Dedifferentiated amniotic fluid mesenchymal stem cell (primary cell): Measurements from ENCODE around the gene NETO2.

Experiments used
- DNase-seq: peaks from one replicate; pipeline ENCODE4 v3.0.0-alpha.2; 2016; ENCODE audit errors: extremely low spot score

Gene NETO2

DNA sequence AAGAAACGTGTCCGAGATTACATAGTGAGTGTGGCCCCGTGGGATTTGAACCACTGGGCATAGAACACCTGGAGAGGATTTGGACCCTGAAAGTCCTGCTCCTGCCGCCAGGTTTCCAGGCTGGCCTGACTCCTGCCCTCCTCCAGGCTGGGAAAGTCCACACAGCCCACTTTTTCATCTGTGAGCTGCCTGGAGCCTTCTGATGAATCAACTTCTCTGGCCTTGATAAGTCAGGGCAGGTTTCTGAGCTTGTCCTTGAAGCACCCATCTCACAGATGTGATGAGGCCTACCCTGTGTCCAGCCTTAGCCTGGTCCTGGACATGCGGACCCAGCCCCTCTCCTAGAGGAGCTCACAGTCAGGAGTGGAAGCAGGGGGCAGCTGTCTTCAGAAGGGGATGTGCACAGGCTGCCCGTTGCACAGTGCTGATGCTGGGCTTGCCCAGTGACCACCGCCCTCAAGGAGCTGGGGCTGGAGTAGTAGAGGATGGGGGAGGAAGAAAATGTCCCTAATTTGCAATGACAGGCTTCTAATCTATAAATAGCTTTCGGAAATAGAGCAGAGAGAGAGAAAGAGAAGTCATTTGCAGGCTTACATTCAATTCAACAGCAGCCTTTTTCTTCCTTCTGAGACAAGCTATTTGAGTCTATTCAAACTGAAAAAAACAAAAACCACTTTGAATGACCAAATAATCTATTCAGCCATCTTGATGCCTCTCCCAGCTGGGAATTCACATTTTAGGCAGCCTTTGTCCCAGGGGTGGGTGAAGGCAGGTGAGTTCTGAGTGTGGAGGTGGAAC lies 96.8 kb downstream of the NETO2 start:
- no peak for DNase-seq

DNA sequence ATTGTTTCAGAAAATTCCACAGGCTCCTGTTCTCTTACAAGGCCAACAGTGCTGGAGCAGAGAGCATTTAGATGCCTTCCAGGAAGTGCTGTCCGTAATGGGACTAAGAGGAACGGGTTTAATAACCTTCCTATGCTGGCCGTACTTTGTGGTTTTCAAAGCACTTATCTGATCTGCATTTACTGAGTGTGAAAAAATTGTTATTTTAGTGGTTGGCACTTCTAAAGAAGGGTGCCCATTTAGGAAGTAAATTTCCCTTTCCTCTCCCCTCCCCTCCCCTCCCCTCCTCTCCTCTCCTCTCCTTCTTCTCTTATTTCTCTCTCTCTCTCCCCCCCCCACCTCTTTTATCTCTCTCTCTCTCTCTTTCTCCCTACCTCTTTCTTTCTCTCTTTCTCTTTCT lies 98.3 kb downstream of the NETO2 start:
- no peak for DNase-seq

DNA sequence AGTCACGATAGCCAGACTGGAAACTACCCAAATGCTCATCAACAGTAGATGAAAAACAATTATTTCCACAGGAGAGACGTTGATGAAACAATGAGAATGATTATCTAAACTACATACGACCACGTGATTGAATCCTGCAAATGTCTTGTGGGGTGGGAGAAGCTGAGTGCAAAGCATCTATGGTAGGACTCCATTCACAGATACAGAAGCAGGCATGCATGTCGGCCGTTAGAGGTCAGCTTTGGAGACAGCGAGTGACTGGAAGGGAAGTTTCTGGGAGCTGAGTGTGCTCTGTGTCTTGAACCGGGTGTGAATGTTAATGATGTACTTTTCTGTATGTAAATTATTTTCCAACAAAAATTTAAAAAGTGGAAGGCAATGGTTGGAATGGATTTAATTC lies 98.7 kb downstream of the NETO2 start:
- no peak for DNase-seq

DNA sequence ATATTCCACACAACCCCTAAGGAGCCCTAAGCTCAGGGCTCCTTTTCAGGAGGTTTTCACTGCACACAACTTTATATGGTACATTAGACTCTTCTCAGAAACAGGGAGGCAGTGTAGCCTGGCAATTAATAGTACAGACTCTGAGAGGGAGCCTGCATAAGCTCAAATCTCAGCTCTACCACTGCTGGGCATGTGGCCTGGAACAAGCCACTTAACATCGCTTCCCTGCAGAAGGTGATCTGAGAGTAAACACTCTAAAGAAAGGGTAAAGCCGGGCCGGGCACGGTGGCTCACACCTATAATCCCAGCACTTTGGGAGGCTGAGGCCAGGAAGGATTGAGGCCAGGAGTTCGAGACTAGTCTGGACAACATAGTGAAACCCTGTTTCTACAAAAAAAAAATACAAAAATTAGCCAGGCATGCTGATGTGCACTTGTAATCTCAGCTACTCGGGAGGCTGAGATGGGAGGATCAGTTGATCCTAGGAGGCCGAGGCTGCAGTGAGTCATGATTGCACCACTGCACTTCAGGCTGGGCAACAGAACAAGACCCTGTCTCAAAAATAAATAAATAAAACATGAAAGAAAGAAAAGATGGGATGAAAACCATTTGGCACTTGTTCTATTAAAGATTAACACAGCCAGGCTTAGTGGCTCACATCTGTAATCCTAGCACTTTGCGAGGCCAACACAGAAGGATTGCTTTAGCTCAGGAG lies 99.6 kb downstream of the NETO2 start:
- DNase-seq = no peak

DNA sequence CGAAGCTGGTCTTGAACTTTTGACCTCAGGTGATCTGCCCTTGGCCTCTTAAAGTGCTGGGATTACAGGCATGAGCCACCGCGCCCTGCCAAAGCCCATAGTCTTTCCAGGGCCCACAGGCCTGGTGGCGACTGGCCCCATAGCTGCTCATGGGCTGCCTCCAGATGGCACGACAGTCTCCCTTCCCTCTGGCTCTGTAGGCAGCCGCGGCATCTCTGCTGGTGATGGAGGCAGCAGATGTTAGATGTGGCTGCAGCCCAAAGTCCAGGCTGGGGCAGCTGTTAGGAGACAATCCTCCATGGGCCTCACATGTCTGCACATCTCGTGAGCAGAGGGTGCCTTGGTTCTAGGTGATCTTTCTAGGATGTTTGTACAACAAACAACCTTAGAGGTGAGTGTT lies 100.5 kb downstream of the NETO2 start:
- DNase-seq = no peak

DNA sequence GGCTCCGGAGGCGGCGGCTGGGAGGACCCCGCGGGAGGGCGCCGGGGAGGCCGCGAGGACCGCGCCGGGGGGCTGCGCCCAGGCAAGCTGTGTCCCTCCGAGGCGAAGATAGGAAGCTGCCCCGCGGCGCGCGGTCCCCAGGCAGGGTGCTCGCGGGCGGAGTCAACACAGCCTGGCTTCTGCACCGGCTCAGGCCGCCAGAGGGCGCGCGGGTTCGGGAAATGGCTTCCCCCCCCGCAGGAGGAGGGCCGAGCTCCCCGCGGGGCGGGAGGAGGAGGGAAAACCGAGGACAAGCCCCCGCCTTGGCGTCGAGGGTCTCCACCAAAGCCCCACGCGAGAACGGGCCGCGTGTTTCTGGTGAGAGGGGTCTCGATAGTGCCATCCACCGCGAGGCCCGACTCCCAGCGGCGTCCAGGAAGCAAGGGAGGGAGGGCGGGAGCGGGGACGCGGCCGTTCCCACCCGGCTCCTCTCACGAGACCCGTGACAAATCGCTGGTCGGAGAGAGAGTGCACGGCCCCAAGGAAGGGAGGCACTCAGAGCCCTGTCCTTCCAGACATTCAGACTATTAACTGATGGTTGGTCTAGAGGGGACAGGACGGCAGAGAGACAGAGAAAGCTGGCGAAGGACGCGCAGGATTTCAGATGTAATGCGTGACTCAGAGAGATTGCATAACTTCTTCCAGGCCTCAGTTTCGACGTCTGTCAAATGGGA lies 105.8 kb downstream of the NETO2 start:
- DNase-seq = peak; percentile 74

DNA sequence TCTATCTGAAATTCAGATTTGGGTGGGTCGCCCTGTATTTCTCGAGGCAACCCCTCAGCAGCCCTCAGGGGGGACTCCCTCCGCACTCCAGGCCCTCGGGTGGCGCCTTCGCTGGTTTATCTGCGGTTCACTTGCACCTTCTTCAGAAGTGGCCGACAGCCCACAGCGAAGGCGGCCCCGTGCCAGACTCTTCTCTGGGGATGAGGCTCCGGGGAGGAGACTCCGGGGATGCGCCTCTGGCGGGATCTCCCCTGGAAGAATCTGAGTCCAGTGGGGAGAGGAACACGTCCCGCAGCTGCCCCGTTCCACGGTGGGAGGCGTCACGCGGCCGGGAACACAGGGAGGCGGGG lies 106.4 kb downstream of the NETO2 start:
- no peak for DNase-seq

DNA sequence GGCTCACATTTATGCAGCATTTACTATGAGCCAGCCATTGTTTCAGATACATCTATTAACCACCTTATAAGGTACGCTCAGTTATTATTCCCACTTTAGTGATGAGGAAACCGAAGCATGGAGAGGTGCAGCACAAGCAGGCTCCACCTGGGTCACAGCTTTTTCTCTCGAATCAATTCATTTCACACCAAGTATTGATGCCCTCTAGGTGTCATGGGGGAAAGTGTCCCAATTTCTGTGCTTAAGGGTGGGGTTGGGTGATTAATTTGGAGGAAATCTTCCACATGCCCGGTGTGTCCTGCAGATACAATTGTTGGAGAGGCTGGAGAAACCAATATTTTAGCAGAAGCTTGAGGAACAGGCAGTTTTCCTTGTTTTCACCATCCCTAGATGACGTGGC lies 107.5 kb downstream of the NETO2 start:
- DNase-seq = no peak

DNA sequence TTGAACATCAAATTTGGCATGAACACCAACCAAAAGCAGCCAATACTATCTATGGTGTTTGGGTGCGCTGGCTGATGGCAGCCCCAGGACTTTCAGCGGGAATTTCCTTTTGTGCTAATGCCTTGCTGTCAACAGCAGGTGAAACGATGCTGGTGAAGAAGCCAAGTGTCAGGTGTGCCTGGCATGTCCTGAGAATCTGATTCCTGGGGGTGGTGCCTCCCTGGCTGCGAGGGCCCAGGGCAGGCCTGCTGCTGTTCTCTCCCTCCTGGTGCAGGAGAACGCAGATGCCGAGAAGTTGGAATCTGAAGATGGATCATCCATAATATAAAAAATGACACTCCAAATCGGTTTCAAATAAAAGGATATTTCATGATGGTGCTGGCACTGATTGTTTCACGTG lies 108.3 kb downstream of the NETO2 start:
- no peak for DNase-seq

DNA sequence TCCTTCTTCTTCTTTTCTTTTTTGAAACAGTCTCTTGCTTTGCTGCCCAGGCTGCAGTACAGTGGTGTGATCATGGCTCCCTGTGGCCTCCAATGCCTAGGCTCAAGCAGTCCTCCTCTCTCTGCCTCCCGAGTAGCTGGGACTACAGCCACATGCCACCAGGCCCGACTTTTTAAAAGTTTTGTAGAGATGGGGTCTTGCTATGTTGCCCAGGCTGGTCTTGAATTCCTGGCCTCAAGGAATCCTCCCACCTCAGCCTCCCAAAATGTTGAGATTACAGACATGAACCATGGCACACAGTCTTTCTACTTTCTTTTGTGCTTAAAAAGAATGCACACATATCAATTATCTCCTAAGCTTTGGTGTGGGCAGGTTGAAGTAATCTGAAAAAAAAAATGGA lies 109.3 kb downstream of the NETO2 start:
- no peak for DNase-seq

DNA sequence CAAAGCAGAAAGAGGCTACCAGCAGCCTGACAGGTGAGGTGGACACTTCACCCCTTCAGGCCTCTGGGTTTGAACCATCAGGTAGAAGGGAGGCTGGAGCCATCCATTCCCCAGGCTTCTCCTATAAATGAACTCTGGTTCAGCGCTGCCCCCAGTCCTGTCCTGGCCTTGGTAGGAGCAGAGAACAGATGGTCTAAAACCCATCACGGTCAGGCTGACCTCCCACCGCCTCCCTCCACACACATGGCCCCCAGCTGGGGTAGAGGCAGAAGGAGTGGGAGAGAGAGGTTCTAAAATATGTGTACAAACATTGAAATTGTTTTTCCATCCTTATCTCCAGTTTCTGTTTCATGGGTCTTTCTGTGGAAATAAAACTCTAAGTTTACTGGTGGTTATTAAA lies 110.6 kb downstream of the NETO2 start:
- no peak for DNase-seq

DNA sequence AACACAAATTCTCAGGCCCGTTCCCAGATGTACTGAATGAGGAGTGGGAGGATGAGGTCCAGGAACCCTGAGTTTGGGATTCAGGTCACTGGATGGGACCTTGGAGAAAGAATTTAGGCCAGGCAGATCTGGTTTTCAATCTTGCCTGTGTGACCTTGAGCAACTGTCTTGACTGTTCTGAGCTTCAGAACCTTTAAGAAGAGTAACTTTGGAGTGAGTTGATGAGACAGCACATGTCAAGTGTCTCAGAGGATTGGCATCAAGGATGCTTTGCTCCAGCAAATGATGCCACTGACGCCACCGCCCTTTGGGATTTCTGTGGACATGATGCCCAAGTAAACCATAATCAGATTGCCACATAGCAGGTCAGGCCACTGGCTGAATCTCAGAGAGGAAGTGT lies 114.0 kb downstream of the NETO2 start:
- DNase-seq = no peak

DNA sequence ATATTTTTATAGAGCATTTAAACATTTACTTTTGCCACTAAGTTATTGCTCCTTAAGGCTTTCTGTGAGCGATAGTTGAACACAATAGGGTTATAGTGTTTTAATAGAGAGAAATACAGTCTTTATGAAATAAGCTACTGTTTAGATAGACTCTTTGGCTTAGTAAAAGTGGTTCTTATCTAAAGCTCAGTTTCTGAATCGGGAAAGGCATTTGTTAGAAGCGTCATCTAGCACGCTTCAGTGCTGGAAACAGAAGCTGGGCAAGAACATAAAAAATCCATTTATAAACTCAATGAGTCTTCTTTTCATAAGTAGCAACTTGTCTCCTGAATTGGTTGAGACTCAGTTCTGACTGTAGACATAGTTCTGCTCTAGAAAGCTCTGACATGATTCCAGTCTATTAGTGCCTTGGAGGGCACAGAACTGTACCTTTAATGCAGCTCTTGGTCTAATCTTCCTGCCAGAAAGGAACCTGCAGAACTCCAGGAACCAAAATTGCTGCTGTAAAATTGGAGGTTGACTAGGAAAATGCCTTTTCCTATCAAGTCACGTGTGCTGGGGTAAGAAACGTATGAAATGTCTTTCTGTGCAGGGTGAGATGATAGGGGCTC lies 114.9 kb downstream of the NETO2 start:
- DNase-seq = no peak
